Neural progenitor cell (in vitro differentiated cells): Measurements from ENCODE around the gene DIP2A. TPM values are rescaled to one million over a fixed set of nuclear protein-coding genes. Genes with fewer than 3 reads are reported as not detected.

Experiments
- DNase-seq: peaks from one replicate; pipeline ENCODE4 v3.0.0-alpha.2; 2016; ENCODE audit warnings: low spot score
- H2AFZ ChIP-seq: fragments of 200-600 bp; sonication (generic); replicated peaks from 2 replicates; pipeline ENCODE4 v1.6.1; 2016; ENCODE audit warnings: antibody characterized with exemption
- H3F3A ChIP-seq: fragments of 200-600 bp; sonication (generic); 2 replicates; pipeline ENCODE4 v1.6.1; 2016; ENCODE audit warnings: antibody characterized with exemption, low read depth
- H3K27ac ChIP-seq: fragments of 200-600 bp; sonication (generic); 2 replicates; pipeline ENCODE4 v1.5.1; 2016; ENCODE audit warnings: mild to moderate bottlenecking
- H3K27me3 ChIP-seq: fragments of 200-600 bp; sonication (generic); 2 replicates; pipeline ENCODE4 v1.6.1; 2016; ENCODE audit warnings: mild to moderate bottlenecking, moderate library complexity
- H3K36me3 ChIP-seq: fragments of 200-600 bp; sonication (generic); 2 replicates; pipeline ENCODE4 v1.5.1; 2016
- H3K4me1 ChIP-seq: fragments of 200-600 bp; sonication (generic); 2 replicates; pipeline ENCODE4 v1.6.1; 2016; ENCODE audit warnings: mixed run types
- H3K4me2 ChIP-seq: fragments of 200-600 bp; sonication (generic); 2 replicates; pipeline ENCODE4 v1.6.1; 2016
- H3K4me3 ChIP-seq: fragments of 200-600 bp; sonication (generic); 2 replicates; pipeline ENCODE4 v1.5.1; 2016
- H3K79me2 ChIP-seq: fragments of 200-600 bp; sonication (generic); 2 replicates; pipeline ENCODE4 v1.6.1; 2016; ENCODE audit warnings: low read depth
- H3K9ac ChIP-seq: fragments of 200-600 bp; sonication (generic); 2 replicates; pipeline ENCODE4 v1.6.1; 2016
- H3K9me3 ChIP-seq: fragments of 200-600 bp; sonication (generic); 2 replicates; pipeline ENCODE4 v1.5.1; 2016; ENCODE audit warnings: low read depth
- H4K20me1 ChIP-seq: fragments of 200-600 bp; sonication (generic); 2 replicates; pipeline ENCODE4 v1.6.1; 2016; ENCODE audit warnings: low read depth
- H3K27ac Mint-ChIP-seq: 3 replicates; pipeline ENCODE4 v1.8.0; 2021; ENCODE audit warnings: mixed read lengths
- H3K27me3 Mint-ChIP-seq: 2 replicates; pipeline ENCODE4 v1.8.0; 2022; ENCODE audit warnings: low read depth, mild to moderate bottlenecking, inconsistent platforms, moderate library complexity, mixed read lengths; ENCODE audit not compliant: insufficient read depth
- H3K36me3 Mint-ChIP-seq: 3 replicates; pipeline ENCODE4 v1.8.0; 2021; ENCODE audit warnings: mixed read lengths
- H3K4me1 Mint-ChIP-seq: 3 replicates; pipeline ENCODE4 v1.8.0; 2021; ENCODE audit warnings: mixed read lengths
- H3K4me3 Mint-ChIP-seq: 3 replicates; pipeline ENCODE4 v1.8.0; 2021; ENCODE audit warnings: mild to moderate bottlenecking, moderate library complexity, mixed read lengths
- H3K9me3 Mint-ChIP-seq: 3 replicates; pipeline ENCODE4 v1.8.0; 2020; ENCODE audit warnings: mixed read lengths
- CTCF ChIP-seq: fragments of 200-600 bp; sonication (generic); IDR thresholded peaks from 2 replicates; pipeline ENCODE4 v1.5.1; 2017; ENCODE audit warnings: antibody characterized with exemption, mild to moderate bottlenecking
- EZH2 ChIP-seq: fragments of 200-600 bp; sonication (generic); IDR thresholded peaks from 2 replicates; pipeline ENCODE4 v1.6.1; 2017; ENCODE audit warnings: antibody characterized with exemption, mild to moderate bottlenecking, moderate library complexity
- EZH2phosphoT487 ChIP-seq: fragments of 200-600 bp; sonication (generic); IDR thresholded peaks from 2 replicates; pipeline ENCODE4 v1.6.1; 2017; ENCODE audit warnings: antibody characterized with exemption
- total RNA-seq: library from RNA; depleted of rRNA; stranded (reverse); fragments of >200 nt; gene quantifications from 2 replicates; pipeline ENCODE4 v1.2.3, GENCODE V29; 2015; ENCODE audit warnings: low replicate concordance

DIP2A gene
- total RNA-seq, 1 donor from 2014 or later: 50.7 TPM

DNA sequence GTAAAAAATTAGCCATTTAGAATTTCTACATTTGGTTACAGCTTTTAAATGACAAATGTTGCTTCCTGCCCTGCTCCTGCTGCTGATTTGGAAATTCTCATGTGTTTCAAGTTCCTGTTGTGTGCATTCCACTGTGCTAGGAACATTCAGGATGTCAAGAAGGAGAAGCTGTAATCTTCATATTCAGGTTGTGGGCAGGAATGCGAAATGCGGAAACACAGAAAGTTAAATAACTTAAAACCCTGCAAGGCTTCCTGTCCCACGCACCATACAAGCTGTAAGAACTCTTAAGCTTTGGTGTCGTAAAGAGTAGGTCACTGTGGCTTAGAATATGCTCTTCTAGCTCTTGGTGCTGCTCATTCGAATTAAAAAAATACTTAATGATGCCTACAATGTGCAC, 93.6 kb downstream of the DIP2A start:
- no peak overlapping the region for H3K4me2 ChIP-seq
- DNase-seq: no peak
- H3K27ac ChIP-seq: no peak overlapping the region
- no peak overlapping the region for H3K9ac ChIP-seq
- H3K4me1 ChIP-seq: no peaks in the 10 kb centered on the region
- H4K20me1 ChIP-seq: no peaks in the 10 kb centered on the region
- Mint-ChIP-seq H3K27me3 (peaks cover 2% of the 10 kb centered on the region), H3K36me3 (peaks cover 41% of the 10 kb centered on the region), H3K9me3 (peaks cover 2% of the 10 kb centered on the region), H3K4me3 (no peak overlapping the region), H3K4me1 (no peaks in the 10 kb centered on the region), H3K27ac (no peak overlapping the region)
- no peak overlapping the region for H3K4me3 ChIP-seq
- H3K79me2 ChIP-seq: no peaks in the 10 kb centered on the region
- H3K36me3 ChIP-seq: peaks cover 4% of the 10 kb centered on the region
- H2AFZ ChIP-seq: no peak overlapping the region
- H3K27me3 ChIP-seq: no peaks in the 10 kb centered on the region
- TF ChIP-seq EZH2 (no peak), CTCF (no peak), EZH2phosphoT487 (no peak)
- H3K9me3 ChIP-seq: no peaks in the 10 kb centered on the region
- H3F3A ChIP-seq: no peaks in the 10 kb centered on the region

GRCh38 chr21:46552865-46553379, 94.2 kb downstream of the DIP2A start:
- no peaks in the 10 kb centered on the region for H3K79me2 ChIP-seq
- H3K27me3 ChIP-seq: no peaks in the 10 kb centered on the region
- H3K4me1 ChIP-seq: no peaks in the 10 kb centered on the region
- H3K9me3 ChIP-seq: no peaks in the 10 kb centered on the region
- peaks cover 4% of the 10 kb centered on the region for H3K36me3 ChIP-seq
- H3K36me3 Mint-ChIP-seq: peaks cover 36% of the 10 kb centered on the region
- peaks cover 1% of the 10 kb centered on the region for H3K9me3 Mint-ChIP-seq
- H3K4me2 ChIP-seq: no peak overlapping the region
- H2AFZ ChIP-seq: no peak overlapping the region
- peak overlapping the region; percentile 57 for H3K27ac Mint-ChIP-seq
- H3K4me3 Mint-ChIP-seq: no peak overlapping the region
- TF ChIP-seq EZH2: no peak
- TF ChIP-seq CTCF: no peak
- TF ChIP-seq EZH2phosphoT487: no peak
- no peaks in the 10 kb centered on the region for H3K4me1 Mint-ChIP-seq
- no peak overlapping the region for H3K9ac ChIP-seq
- no peak for DNase-seq
- H3K4me3 ChIP-seq: no peak overlapping the region
- no peaks in the 10 kb centered on the region for H3F3A ChIP-seq
- no peak overlapping the region for H3K27ac ChIP-seq
- H4K20me1 ChIP-seq: no peaks in the 10 kb centered on the region
- H3K27me3 Mint-ChIP-seq: peaks cover 2% of the 10 kb centered on the region

- Histone ChIP-seq H3K36me3 (no peaks in the 10 kb centered on the region), H3K4me1 (no peaks in the 10 kb centered on the region), H3K79me2 (no peaks in the 10 kb centered on the region), H3K4me2 (no peak overlapping the region), H3K27me3 (no peaks in the 10 kb centered on the region), H3K4me3 (no peak overlapping the region), H3K9ac (no peak overlapping the region), H3F3A (no peaks in the 10 kb centered on the region), H3K27ac (no peak overlapping the region), H2AFZ (no peak overlapping the region), H4K20me1 (no peaks in the 10 kb centered on the region), H3K9me3 (no peaks in the 10 kb centered on the region)
- Mint-ChIP-seq H3K36me3 (peaks cover 30% of the 10 kb centered on the region), H3K27me3 (peaks cover 2% of the 10 kb centered on the region), H3K9me3 (no peaks in the 10 kb centered on the region), H3K4me3 (no peak overlapping the region), H3K27ac (no peak overlapping the region), H3K4me1 (no peaks in the 10 kb centered on the region)
- DNase-seq: no peak
- TF ChIP-seq CTCF (no peak), EZH2phosphoT487 (no peak), EZH2 (no peak)
Measured at GRCh38 chr21:46553993-46554392, 95.3 kb downstream of the DIP2A start.
